Measurements from ENCODE around the gene DNHD1.

Gene DNHD1, protein sequence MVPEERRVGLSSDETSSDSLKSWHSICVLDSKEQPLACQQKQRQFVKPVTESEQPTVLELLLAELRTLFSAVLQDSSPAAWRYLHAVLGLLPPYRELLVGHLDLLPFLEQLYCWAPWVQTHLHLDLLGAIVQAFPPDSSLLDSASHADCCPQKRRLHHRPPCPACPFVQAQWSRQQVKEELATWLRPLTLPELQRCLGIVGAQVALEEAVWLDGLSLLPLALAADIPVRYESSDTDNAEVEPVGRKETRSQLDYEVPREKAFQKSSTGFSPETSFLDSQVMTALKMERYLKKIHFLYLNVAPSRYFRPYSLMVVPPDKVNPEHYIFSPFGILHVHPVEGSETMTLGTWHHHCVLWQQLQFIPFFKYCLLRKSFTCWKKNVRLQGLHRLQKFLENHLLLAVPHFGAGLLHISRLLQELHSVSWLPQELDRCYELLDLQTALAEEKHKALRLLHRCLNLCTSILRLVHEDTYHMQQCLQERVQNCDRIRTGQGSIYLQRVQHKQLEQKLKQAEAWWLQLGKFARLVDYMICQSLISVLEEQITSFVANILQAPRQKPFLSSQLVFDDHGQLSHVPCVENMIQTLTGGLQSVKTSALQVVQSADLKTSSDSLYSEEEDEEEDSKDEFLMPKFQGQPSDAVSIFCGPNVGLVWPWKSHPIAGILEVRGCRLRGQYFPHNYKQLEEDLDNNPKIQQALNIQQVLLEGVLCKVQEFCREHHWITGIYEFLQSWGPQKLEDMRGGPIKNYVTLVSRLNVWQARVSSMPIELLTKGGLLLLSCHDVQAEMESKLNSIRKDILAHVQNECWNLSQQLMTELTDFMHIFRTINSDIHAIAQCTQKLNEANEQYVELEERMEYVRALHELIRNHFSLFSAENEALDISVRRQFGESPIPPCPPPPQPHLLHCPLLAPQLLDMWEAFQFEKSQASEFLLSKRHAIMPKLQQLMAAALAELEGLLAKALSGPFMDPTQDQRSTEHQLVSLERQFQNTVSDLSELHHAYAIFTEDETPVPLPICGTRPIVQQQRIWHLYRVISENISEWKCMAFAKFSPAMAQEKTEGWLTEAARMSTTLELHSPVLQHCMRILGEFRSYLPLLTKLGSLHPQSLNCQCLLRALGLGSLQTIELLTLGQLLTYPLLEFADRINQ (N-terminal part only)

DNA sequence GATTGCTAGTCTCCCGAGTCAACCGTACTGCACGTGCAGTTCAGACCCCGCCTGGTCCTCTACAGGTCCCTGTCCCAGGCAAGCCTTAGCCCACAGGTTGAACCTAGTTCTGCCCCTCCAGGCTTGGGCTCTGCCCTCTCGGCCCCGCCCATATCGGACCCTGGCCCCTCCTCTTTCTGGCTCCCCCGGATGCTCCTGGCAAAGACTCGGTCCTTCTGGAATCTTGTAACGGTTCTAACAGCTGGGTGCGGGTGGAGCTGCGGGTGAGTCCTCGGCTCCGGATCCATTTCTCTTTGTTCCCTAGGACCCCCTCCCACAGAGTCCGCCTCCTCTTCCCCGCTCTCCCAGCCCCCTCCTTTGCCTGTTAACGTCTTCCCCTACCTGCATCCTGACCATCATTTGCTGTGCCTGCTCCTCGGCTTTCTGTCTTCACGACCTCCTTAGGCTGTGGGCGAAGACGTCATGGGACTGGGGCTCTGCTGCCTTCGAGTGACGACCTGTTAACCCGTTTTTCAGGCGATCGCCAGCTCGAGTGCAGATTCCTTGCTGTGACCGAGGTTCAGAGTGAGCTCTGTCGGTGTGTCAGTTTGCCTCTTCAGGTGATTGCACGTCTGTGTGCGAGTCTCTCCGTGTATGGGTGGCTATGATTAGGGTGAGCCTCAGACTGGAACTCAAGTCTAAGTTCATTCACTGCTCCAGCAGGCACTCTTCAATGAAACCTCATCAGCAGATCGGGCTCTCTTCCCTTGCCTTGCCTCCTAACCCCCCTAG lies at the start of gene DNHD1:
Gene DNHD1 (plus strand): TSS at position 212 of the 771 bp plus-strand sequence. CDS start 936 bp downstream, outside the sequence.
- no peak for DNase-seq (ENCODE audit: low read depth in 1 of 2, low spot score in 1 of 2)

DNA sequence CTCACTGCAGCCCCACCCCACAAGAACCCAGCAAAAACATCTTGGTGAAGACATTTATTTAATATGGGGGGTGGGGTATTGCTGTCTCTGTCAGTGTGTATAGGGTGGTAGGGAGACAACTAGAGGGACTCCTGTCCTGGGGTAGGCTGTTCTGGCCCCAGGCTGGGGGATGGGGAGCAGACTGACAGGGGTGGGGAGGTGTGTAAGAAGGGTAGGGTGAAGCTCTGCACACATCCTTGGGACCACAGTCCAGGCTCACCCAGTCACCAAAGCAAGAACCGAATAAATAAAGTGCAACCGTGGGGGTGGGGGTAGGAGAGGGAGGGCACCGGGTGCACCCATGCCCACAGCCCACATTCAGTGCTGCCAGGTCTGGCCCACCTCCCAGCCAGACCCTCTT lies 48.5 kb upstream of the DNHD1 start:
- no peak for DNase-seq (ENCODE audit: low read depth in 1 of 2, low spot score in 1 of 2)

DNA sequence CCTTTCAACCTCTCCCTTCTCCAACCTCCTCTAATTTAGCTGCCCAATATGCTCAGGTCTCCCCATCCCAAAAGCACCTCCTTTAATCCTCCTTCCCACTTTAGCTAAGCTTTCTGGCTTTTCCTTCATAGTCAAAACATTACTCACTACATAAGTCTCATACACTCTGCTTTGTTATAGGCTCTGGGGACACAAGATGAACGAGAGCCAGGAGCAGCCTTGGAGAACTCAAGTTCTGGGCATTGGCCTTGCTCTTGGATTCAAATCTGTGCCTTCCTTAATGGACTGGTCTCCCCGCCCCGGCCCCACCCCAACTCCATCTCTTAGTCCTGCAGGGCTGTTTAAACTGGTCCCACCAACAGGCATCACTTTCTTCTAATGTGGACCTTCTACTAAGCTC lies 44.9 kb upstream of the DNHD1 start:
- DNase-seq (ENCODE audit: low read depth in 1 of 2, low spot score in 1 of 2): no peak

DNA sequence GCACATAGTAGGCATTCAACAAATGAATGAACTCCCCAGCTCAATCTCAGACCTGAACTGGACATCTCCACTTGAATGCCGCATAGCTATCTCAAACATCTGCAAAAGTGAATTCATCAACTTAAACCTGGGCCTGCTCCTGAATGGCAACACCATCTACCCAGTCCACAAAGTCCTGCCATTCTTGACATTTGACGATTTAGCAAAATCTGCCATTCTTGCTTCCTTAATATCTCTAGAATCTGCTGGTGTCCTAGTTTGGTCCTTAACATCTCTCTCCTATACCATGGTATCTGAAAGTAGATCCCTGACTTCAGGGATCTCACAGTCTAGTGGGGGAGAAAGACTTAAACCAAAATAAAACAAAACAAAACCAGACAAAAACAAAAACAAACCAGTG lies 43.9 kb upstream of the DNHD1 start:
- DNase-seq (ENCODE audit: low read depth in 1 of 2, low spot score in 1 of 2): no peak

DNA sequence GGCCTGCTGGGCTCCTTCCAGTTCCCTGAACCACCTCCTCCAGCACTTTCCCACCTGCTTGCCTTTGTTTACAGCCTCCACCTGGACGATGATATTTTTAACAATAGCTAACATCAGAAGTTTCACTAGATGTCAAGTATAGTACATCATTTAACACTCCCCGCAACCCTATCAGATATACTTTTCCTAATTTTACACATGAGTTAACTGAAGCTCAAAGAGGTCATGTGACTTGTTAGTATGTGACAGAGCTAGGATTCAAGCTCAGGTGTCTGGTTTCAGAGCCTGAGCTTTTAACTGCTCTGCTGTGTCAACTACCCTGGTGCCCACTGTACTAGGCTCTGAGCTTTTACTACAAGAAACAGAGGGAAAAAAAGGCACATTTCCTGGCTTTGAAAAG lies 42.0 kb upstream of the DNHD1 start:
- no peak for DNase-seq (ENCODE audit: low read depth in 1 of 2, low spot score in 1 of 2)

DNA sequence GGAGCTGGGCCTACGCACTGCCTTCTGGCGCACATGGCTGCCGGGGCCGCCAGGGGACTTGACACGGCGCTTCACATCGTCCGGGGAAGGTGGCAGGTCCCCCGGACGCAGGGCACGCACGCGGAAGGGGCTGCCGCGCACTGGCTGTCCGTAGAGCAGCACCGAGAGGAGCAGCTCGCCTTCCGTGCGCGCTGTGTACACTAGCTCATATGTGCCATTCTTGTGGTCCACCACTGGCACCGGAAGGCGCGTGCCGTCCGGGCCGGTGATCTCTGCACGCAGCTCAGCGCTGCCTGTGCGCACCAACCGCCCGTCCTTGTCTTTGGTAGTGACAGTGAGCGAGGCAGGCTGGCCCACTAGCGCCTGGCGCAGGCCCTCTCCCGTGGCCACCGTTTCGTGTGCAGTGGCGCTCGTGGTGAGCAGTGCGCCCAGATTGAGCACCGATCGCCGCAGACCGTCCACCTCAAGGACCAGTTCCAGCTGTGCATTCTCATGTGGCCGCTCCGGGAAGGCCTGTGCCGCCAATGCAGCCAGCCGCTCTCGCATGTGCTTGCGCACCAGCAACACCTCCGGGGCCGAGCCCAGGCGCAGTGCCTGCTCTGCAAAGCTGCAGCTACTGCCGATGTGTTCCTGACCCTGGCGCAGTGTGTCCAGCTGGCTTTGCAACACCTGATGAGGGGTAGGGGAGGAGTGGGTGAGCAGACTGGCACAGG lies 40.6 kb upstream of the DNHD1 start:
- no peak for DNase-seq (ENCODE audit: low read depth in 1 of 2, low spot score in 1 of 2)

DNA sequence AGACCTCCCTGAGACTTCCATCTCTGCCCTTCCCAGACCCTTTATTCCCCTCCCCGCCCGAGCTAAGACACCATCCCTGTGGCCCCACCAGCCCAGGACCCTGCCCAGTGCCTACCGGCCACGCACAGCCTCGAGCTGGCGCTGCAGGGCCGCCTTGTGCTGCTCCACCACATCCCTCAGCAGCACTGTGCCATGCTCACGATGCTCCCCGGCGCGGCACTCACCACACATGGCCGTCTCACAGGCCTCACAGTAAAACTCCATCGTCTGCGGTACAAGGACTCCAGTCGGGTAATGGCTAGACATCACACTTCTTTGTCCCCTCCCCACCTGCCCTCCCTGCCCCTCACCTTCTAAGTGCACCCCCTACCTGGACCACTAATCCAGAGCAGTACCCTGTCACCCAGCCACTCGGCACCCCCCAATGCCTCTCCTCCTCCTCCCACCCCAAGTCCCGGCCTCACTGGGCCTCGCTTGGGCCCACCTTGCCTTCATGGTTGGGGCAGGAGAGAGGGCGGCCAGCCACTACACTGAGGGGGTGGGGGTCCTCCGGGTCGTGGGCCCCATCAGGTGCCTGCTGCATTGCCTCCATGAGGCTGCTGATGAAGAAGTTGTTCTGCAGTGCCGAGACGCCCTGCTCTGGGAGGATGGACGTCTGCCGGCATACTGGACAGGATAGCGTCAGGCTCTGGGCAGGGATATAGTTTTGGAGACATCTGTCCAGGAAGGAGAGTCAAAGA lies 39.3 kb upstream of the DNHD1 start:
- DNase-seq (ENCODE audit: low read depth in 1 of 2, low spot score in 1 of 2): no peak

DNA sequence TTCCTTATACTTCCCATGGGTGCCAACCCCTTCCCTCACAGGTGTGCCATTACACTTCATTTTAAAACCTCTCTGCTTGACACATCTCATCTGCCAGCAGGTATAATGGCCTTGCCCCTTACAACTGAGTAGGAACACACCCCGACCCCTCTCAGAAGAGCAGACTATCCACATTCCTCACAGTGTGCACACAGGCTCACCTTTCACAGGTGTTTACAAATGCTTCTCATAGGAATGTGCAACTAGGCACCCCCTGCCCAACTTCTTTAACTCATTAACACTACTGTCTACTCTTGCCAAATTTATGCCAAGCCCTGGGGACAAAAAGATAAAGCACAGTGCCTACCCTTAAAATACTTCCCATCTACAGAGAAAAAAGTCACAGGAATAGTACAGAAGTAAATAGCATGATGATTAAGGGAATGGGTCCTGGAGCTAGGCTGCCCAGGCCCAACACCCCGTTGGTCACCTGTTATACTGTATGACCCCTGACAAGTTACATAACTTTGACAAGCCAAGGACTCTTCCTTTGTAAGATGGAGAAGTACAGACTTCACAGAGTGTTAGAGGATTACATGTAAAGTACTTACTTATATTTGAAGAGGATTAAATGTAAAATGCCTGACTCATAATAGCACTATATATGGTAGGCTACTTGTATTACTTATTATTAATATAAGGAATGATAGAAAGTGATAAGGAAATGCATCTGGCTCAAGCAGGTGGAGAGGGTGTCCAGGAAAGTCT lies 38.6 kb upstream of the DNHD1 start:
- no peak for DNase-seq (ENCODE audit: low read depth in 1 of 2, low spot score in 1 of 2)

DNA sequence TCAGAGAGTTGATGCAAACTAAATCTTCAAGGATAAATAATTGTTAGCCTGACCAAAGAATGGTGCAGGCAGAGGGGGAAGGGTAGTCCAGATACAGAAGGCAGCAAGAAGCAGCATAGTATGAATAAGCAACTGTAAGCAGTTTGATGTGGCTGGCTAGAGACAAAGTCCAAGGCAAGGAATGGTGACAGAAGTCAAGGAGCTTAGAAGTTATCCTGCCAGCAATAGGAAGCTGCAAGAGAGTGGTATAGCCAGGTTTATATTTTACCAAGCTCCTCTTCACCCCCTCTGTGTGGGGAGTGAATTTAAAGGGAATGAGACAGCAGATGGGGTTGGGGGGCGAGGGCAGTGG lies 38.0 kb upstream of the DNHD1 start:
- DNase-seq (ENCODE audit: low read depth in 1 of 2, low spot score in 1 of 2): no peak

DNA sequence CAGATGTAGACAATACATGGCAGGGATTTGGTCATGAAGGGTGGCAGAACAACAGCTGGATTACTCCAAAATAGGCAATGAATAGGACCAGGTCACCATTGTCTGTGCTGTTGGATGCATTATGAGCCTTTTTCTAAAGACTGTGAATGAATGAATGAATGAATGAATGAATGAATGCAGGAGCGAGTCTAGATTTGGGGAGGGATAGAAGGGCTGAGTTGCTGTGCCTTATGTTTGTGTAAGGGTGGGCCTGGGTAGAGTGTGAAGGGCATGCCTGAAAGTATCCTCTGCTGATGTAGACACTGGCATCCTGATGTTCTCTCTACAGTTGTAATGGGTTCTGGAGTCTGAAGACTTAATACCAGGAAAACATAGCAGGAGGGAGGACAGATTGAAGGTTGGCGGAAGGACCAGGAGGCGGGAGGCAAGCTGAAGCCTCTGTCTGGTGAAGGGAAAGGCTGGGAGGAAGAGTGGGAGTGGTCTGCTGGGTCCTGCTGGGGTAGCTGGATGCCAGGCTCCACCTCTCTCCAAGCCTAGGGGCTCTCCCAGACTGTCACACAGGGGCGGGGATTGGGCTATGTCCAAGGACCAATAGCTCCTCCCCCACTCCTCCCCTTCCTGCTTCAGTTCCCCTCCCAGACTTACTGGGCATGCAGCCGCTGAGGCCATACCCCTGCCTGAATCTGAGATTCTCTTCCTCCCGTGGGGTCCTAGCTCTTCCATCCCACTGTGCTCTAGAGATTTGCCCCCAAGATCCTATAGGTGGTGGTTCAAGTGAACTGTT lies 28.2 kb upstream of the DNHD1 start:
- DNase-seq (ENCODE audit: low read depth in 1 of 2, low spot score in 1 of 2): no peak

DNA sequence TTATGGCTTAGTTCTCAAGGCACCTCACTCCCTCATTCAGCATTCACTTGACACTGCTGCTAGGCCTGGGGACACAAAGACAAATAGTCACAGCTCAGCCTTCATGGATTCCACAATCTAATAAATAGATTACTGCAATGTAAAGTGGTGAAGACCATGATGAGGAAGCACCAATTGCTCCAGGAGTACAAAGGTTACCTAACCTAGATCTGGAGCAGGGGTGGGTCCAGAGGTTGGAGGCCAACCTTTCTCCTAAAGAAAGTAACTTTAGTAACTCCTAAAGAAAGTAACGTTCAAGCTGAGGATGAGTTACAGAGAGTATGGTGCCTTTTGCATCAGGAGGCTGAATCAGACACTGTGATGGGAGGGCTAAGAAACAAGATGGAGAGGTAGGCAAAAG lies 27.5 kb upstream of the DNHD1 start:
- DNase-seq (ENCODE audit: low read depth in 1 of 2, low spot score in 1 of 2): no peak

DNA sequence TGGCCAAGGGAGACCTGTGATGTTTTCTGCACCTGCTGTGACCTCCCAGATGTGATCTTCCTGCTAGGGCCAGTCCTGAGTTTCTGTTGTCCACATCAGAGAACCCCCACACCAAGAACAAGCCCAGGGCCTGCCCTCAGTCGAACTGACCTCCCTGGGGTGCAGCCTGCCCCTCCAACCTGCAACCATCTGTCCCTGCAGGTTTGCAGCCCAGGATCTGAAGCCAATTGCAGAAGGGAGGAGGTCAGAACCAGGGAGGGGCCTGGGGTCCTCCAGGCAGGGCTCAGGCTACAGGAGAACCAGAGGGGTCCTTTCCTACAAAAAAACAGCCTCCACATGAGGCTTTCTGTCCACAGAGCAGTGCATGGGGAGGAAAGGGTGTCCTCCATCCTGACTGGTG lies 24.1 kb upstream of the DNHD1 start:
- no peak for DNase-seq (ENCODE audit: low read depth in 1 of 2, low spot score in 1 of 2)

DNA sequence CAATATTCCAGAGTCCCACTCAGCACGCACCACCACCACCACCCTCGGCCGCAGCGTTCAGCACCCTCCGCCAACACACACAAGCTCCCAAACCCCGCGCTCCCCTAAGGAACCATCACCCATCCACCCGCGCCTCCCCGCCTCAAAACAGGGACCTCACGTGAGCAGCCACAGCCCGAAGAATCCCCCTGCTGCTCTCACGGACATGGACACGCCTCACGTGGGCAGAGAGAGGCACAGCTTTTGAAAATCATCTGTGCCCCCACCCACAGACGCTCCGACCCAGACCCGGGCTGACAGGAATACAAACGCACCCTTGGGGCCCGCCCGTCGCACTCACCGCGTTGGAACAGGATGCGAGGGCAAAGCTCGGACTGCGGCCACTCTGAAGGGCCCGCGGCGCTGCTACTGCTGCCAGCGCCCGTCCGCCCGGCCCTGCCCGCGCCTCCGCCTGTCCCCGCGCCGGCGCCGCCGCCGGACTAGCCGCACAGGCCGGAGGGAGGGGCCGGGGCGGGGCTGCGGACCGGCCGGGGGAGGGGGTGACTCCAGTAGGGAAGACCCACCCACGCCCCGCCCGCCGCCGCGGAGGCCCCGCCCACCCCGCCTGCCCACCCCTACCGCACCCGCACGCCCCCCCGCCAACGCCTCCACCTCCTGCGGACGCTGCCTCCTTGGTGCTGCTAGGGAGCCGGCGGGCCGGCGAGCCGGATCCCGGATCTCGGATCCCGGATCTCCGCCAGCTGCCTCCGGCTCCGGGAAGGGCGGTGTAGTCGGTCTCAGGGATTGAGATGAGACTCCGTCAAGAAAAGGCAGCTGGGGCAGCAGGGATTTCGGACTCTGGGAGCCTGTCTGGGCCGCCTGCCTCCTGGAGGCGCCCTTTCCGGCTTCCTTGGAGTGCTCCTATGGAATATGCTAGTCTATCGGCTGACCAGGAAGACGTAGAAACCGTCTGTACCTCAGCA lies 23.3 kb upstream of the DNHD1 start, which contains the start of gene TRIM3:
Gene TRIM3 (minus strand): TSS at position 491 of the 962 bp plus-strand sequence. CDS start 8,246 bp downstream, outside the sequence.
- peak; percentile 43 to 64 for DNase-seq (ENCODE audit: low read depth in 1 of 2, low spot score in 1 of 2)

DNA sequence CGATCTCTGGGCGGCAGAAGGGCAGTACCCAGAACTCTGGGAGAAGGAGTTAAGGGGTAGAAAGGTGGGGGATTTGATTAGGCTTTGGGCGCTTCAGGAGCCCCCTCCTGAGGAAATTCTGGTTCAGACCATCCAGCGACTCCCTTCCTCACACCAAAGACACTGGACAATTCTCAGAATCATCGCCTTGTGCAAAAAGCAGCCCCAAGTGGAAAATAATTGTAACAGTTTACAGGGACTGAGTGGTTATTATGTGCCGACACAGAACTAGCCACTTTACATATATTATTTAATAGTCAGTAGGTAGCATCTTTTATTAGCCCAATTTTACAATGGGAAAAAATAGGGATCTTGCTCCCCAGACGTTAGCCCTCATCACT lies 22.7 kb upstream of the DNHD1 start:
- DNase-seq (ENCODE audit: low read depth in 1 of 2, low spot score in 1 of 2): no peak

DNA sequence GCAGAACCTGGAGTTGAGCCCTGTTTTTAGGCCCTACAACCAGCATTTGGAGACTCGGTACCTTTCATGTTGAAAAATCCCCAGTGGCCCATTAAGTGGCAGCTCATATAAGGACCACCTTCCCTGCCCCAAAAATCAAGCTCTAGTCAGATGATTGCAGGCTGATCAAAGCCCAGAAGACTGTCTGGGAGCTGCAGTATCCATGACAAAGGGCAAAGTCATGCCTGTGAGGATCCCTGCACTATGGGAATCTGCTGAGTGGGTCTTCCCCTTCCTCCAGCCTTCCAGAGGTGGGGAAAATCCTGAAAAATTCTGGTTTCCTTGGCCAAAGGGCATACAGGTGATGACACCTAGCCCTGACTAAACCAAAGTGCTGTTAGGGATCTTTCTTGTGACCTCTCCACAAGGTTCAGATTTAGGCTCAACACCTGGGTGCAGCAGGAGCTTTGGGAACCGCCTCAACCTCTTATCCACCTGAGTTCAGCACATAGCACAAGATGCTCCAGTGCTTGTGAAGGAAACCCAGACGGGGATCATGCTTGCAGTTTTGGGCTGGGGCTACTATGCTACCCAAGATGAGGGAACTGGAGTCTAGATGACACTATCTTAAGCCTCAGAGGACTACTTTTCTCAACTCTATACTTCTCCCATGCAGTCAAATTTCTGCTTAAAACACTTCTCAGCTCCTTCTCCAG lies 22.1 kb upstream of the DNHD1 start:
- no peak for DNase-seq (ENCODE audit: low read depth in 1 of 2, low spot score in 1 of 2)

DNA sequence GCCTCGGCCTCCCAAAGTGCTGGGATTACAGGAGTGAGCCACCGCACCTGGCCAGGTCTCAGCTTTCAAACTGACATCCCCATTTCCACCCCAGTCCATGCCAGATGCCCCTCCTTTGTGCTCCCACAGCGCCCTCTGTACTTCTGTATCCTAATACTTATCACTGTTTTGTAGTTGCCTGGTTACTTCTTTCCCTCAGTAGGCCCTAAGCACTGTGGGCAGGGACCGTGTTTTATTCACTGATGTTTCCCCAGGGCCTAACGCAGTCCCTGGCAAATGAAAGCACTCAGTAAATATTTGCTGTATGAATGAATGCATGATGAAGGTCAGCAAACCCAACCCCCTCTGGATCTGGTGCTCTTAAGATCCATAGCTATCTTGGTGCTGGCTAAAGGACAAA lies 21.1 kb upstream of the DNHD1 start:
- DNase-seq (ENCODE audit: low read depth in 1 of 2, low spot score in 1 of 2): no peak
